NCI-H1694 (cell line): ENCODE data around the gene PLCL2.

ENCODE experiments used
- DNase-seq: peaks from one replicate; lab custom pipeline; 2025; lab: John Stamatoyannopoulos, UW

The PLCL2 gene

DNA sequence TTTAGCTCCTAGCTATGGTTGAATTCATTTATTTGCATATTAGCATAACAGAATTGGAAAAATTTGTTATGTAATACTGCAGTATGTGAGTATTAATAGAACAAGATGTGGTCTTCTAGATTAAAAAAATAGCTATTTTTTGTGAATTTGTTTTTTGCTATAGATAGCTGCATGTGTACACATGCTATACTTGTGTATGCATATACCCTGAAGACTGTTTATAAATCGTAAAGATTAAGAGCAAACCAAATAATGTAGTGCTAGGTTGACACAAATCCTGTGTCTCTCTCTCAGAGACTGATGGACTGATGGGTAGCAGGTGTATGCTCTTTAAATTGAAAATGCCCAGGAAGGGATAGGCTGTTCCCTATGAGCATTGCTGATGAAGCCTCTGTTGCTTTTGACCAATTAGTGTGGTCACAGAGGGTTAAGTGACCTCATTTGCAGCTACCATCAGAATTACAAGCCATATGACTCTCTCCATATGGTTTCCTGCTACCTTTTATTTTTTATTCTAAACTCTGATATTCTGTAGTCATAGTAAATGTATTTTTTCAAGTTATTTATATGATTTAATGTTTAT, 9.0 kb downstream of the PLCL2 start:
- DNase-seq = no peak

DNA sequence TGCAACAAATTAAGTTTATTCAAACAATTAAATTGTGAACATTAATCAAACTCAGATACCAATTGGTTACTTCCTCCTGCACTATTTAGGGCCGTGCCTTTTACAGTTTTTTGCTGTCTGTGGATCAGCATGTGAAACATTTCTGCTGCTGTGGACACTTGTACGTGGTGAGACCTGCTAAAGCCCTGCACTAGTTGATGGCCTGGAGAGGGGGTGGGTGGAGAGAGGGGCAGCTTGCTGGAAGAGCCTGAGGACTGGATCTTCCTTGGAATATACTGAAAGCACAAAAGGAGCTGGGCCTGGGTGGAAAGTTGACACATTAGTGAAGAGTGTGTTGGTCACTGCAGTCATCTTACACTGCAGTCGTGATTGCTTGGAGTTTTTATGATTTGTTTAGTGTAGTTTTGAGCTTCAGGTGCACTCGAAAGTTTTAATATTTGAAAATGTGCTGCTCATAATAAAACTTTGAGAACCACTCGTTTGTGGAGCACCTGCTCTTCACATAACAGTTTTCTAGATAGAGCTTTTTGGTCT, 11.4 kb downstream of the PLCL2 start:
- DNase-seq = no peak

DNA sequence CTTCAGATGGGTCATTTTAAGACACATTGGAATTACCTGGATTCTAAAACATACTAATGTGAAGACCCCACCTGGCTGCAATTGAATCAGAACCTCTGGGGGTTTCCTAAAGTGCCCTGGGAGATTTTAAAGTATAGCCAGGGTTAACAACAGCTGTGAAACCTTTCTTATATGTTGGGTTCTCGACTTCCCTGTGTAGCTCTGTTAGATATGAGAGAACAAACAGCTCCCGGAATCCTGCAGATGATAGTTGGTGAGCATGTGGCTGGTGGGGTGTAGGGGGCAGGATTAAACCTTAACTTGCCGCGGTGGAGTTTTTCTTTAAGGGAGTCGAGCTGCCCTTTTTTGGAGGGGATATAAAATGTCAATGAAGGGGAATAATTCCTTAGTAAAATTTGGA, 12.1 kb downstream of the PLCL2 start:
- no peak for DNase-seq

DNA sequence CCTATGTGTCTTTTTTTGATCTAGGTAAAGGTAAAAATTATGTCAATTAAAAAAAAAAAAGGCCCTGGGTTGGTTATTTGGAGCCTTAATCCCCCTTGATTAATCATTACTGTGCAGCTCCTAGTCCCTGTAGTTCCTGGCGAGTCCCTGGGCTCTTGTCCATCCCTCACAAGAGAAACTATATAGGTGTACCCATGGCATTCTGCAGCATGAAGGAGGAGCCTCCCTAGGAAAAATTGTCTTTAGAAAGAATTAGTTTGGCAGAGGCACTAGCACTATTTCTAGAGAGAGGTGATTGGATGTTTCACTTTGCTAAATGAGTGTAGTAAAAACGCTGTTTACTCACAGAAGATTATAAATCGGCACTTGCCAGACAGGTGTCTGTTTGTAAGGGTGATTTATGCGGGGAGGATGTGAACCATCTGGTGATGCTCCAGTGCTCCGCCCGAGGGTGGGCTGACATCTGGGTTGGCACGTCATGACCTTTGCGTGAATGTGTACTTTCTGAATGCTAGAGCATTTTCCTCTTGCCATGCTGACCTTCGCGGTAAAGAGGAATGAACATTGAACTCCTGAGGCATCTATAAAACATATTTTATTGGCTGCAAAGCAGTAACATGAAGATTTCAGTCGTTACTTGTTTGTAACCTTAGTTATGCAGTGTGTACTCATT, 12.6 kb downstream of the PLCL2 start:
- peak; percentile 48 for DNase-seq

DNA sequence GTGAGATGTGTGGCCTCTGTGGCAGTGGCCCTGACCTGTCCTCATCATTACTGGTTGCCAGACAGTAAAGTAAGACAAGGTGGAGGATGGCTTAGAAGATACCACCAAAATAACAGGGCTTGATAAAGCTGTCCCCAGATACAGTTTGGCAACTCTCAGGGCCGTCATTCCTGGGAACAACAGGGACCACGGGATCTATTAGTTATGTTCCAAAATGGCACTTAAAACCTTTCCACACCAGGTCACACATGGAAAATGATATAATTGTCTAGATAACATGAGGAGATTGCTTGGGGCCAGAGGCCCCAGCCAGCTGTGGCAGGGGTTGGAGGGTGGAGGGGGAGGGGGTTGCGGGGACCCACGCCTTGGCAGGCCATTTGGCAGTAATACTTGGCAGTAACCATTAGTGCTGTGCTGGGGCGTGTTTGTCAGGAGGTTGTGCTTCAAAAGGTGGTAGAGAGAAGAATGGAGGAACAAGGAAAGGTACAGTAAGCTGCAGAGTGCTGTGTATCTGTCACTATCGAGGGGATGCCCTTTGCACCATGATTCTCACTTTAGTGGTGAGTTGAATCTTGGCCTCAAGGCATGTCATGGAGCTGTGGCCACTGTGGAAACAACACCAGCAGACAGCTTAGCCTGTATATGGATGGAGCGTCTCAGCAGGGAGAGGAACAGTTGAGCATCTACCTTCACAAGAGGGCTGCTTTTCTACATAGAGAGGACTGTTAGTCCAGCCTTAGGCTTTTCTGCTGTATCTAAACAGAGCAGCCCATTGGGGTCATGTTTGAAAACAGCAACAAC, 14.0 kb downstream of the PLCL2 start:
- no peak for DNase-seq

DNA sequence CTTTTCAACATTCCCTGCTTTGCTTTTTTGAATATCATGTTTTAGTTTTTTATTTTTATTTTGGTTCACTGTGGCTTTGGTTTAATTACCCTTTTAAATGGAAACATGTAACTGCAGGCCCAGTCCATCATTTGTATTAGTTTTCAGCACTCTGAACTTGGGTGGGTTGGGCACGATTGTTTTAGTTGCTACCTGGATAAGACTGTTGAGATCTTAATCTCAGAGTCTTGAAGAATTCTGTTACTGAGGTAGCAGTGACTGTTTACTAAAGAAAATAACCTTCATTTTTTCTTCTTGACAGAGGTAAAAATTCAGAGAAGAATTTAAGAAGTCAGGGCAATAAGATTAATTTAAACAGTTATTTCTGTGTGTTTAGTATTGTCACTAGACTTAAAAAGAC, 15.2 kb downstream of the PLCL2 start:
- DNase-seq = no peak

DNA sequence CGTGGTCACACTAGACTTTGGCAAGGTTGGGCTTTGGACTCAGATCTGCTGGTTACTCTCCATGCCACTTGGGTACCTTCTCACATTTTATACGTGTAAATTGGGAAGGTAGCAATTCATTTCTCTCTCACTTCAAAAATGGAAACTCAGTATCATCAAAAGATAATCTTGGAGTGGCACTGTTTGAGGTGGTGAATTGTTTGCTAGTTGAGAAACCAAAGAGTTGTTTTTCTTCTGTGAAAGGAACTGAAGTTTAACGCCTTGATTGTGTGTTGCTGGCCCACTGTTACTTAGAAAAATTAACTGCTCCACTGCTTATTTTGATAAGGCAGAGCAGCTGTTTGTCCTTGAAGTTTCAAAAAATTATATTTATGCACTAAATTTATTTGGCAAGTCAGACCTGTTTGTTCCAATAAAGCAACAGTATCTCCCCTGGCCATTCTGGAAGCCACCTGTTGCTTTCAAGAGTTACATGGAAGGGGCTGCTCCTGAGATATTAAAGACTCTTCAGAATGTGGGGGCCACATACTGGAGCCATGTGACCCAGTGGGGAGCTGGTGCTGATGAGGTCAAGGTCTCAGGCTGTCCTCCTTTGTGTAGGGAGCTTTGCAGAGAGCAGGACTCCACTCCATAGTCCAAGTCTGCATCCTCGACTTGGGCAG, 16.2 kb downstream of the PLCL2 start:
- no peak for DNase-seq

DNA sequence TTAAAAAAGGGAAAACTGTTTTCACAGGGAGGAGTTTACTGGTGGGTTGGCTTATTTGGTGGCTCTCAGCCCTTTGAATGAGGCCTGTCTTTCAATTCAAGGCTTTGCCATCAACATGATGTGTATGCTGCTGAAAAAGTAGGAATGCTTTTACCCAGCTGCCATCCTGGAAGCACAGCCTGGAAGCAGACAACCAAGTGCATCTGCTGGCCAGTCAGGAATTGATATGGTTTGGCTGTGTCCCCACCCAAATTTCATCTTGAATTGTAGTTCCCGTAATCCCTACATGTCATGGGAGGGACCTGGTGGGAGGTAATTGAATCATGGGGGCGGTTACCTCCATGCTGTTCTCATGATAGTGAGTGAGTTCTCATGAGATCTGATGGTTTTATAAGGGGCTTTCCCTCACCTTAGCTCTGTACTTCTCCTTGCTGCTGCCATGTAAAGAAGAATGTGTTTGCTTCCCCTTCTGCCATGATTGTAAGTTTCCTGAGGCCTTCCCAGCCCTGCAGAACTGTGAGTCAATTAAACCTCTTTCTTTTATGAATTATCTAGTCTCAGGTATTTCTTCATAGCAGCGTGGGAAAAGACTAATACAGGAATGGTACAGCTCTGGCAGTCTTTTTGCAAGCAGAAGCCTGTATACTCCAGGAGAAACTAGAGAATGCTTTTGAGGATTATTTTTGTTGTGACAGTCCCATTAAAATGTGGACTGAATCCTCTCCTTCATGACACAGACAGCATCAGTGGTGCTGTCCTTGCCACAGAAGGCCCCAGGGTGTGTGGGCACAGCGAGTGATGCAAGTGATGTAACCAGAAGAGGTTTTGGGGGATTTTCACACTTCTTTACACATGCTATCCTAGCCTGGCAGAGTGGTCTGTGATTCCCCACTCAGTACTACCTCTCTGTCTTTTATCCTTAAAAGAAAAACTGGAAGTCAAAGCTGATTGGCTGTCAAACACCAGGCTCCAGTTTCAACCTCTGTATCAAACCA, 20.0 kb downstream of the PLCL2 start:
- no peak for DNase-seq

DNA sequence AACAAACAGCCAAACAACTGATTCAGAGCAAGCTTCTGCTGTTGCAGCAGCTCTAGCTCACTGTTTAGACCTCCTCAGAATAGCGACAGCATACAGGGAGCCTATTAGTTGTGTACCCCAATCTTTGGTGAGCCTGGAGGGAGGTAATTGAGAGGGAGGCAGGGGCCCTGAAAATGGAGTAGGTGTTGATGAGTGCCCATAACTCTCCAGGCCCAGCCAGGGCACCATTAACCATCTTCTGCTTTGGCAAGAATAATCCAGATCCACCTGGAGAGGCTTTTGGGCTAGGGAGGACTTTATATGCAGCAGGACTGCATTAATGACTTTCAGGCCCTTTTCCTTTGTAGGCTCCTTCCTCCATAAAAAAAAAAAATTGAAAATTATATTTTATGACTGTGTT, 20.9 kb downstream of the PLCL2 start:
- DNase-seq = no peak

DNA sequence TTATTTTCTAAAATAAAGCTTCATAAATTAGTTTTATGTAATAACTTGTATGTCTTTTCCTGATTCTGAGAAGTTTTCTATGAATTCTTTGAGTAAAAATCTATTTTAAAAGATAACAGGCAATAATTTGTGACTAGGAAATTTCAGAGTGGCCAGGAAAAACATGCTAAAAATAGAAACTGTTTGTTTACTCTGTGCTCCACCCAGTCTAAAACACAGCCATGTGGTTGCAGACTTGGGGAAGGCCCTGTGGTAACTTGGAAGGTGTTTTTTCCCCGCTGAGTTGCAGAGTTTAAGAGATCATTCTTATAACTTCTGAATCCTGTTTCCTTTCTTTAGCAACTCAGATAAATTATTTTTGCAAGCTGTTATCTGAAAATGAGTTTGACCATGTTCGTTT, 21.9 kb downstream of the PLCL2 start:
- DNase-seq = no peak

DNA sequence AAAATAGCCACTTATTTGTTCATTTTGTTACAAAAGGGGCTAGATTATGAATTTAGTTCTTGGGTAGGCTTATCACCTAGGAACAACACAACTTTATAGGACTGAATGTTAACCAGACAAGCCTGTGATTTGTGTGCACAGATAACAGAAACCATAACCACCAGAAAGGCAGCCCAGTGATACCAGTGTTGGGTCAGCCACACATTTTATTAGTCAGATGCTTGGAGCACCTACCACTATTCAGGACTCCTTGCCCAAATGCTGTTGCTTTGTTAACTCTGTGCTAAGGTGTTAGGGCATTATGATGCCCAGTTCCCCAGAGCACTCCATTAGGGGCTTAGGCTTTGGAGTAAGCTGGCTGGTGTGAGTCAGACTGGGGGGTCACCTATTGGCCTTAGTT, 22.5 kb downstream of the PLCL2 start:
- no peak for DNase-seq

DNA sequence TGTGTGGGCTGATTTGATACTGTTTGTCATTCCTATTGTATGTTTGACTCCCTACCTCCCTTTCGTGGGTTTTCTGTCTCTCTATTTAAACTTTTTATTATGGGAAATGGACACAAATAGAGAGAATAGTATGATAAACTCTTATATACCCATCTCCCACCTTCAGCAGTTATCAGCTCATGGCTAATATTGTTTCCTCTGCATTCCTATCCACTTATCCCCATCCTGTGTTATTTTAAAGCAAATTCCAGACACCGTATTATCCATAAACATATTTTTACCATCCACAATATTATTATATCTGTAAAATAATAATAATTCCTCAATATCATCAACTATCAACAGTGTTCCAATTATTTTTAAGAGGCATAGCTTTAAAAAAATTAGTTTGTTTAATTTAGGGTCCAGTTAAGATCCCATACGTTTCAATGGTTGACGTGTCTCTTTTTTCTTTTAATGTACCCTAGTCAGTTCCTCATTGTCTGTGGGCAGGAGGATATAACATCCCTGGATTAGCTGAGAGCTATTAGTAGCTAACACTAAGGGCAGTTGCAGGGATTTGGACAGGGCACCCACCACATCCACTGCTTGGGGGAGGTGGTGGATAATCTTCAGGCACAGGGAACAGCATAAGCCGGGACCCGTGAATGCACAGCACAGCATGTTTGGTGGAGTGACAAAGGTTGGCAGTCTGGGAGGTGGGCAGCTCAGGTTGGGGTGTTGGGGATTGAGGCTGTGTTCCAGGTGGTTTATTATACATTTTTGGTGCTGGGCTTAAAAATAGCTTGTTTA, 23.5 kb downstream of the PLCL2 start:
- DNase-seq = no peak

DNA sequence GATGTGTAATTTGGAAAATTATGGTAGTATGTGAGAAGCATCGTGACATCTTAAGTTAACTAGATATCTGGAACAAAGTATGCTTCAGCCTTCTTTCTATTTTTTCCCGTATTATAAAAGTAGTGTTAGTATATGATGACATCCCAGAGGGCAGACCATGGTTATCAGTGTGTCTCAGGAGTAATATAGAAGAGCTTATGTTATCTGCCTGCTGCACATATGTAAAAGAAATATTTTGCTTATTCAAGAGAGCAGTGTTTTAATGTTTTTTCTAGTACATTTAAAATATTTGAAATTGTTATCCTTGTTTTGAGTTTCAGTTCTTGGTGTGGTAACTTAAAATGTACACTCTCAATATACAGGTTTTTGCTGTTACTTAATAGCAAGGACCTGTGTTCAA, 24.1 kb downstream of the PLCL2 start:
- DNase-seq = no peak

DNA sequence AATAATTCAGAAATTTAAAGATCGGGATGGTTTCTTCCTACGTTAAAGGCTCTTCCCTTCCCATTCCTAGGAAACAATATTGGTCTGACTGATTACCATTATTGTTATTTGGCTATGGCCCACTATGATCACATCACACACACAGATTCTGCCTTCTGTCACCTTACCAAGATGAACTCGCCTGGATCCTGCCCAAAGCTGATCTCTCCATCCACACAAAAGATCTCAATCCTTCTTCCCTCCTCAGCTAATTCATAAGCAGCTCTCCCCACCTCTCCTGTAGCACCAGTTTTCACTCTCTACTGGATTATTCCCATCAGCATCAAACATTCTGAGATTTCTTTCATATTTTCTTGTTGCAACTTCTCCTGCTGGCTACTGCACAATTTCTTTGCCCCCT, 25.0 kb downstream of the PLCL2 start:
- no peak for DNase-seq

DNA sequence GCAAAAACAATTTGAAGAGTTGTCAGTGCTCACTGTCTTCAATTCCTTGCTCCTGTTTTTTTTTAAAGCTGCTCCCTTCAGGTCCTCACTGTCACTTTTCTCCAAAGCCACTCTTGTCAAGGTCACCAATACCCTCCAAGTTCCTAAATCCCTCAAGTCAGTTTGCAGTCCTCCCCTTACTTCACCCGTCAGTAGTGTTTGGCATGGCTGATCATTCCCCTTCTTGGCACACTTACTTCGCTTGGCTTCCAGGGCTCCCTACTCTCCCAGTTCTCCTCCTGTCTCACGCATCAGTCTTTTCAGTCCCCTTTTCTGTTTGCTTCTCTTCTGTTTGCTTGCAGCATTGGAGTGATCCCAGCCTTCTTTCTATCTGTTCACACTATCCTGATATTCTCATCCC, 25.5 kb downstream of the PLCL2 start:
- no peak for DNase-seq

DNA sequence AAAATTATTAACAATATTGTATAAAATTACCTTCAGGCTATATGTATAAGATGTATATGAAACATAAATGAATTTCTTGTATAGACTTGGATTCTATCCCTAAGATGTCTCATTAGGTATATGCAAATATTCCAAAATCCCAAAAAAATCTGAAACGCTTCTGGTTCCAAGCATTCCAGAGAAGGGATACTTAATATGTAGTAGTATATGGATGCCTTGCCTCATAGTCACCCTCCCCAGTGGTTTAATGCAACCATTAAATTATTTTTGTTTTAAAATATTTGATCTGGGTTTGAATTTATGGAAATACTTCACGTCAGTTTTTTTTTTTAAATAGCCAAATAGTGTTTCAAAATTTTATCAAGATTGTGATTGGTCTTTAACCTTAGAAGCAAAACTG, 27.2 kb downstream of the PLCL2 start:
- DNase-seq = no peak

DNA sequence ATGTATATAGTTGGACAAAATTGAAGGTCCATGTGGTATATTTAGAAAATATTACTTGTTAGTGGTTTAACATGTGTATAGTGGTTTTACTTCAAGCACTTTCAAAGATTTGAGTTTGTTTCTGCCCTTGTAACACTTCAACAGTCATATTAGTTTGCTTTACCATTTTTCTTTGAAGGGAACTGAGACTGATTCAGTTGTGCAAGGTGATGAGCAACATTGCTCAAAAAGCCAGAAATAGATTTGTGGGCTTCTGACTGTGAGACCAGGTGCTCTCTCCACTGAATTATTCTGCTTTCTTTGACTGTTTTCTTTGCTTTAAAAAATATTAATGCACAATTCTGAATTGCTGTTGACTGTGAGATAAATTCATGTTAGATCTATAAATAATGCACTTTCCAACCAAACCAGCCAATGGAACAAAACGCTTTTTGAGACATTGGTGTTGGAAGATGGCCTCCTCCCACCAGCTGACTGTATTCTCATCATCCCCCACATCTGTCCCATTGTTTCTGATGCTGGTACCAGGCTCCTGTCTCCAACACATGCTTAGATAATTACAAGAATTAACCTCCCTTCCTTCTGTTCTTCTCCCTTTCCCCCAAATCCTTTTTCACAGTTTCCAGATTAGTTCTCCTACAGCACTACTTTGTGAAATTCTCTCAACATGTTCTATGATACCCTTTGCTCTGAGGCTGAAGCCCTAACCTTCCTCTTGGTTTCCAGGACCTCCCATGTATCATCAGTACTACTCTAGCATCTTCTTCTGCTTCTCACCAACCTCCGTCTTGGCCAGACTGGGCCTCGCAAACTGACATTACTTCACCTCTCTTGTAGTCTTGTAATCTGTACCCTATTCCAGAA, 27.9 kb downstream of the PLCL2 start:
- no peak for DNase-seq

DNA sequence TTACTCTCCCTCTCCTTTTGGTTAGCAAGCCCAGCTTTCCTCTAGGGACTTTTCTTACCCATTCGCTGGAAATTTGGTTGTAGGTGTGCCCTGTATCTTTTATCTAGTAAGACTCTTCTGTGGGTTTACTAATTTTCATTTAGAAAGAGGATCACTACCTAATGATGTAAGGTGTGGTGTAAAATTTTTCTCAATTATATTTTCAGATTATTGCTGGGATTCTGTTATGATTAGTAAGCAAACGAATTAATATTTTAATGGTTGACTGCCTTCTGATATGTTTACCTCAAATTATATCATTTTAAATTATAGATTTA, 28.5 kb downstream of the PLCL2 start:
- DNase-seq = no peak

DNA sequence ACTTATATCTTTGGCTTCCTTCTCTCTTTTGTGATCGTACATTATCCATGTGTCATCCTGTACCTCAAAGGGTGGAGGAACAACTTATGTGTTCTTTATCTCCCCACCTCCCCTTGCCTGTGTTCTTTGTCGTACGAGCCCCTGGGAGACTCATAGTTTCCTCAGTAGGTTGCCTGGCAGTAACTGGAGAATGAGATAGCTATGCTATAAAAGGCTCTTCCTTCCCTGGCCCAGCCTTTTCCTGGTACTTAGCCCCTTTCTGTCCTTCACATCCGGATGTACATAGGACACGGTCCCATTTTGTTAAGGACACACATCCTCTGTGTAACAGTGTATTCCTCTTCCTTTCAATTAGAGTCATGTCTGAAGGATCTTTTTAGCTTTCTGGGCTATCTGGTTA, 32.1 kb downstream of the PLCL2 start:
- DNase-seq = no peak
